ENCODE measurements around the gene GID8. TPM values are rescaled to one million over a fixed set of nuclear protein-coding genes. Genes with fewer than 3 reads are reported as not detected.

GID8 gene
- total RNA-seq, 4 donors from 2014 or later: 23.2 to 34.8 (median 27.9) TPM

DNA sequence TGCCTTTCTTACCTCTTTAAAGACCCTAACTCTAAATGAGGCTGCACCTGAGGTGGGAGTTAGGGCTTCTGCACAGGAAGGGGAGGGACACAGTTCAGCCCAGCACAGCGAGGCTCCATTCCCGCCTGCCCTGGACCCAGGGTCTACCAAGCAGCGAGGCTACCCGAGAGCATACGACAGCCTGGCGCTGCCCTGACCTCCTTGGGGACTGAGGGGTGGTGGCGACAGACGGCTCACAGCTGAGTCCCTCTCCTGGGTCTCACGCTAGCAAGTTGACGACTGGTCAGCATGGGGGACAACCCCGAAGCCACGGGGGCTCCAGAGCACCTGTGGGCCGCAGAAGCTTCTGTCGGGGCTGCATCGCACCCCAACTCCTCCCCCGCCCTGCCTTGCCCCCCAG is 38.9 kb downstream of the GID8 start:
- 81% methylated on average over 5 of the region's 16 CpGs; no CpG with 5 or more reads in 1 of the 2 donors for WGBS, 2 donors (ENCODE audit: low coverage in 1 of 2)
- ATAC-seq: no peak
- Histone ChIP-seq H3K9me3 (no peaks in the 10 kb centered on the region), H3K4me1 (peaks cover 0 to 15% (median 5%) of the 10 kb centered on the region in 3 donors), H3K27me3 (peaks cover 100% of the 10 kb centered on the region), H3K4me3 (no peak overlapping the region), H3K27ac (no peak overlapping the region), H3K36me3 (no peaks in the 10 kb centered on the region)
- TF ChIP-seq POLR2A (IDR thresholded peaks at IDR 0.05): no peak

DNA sequence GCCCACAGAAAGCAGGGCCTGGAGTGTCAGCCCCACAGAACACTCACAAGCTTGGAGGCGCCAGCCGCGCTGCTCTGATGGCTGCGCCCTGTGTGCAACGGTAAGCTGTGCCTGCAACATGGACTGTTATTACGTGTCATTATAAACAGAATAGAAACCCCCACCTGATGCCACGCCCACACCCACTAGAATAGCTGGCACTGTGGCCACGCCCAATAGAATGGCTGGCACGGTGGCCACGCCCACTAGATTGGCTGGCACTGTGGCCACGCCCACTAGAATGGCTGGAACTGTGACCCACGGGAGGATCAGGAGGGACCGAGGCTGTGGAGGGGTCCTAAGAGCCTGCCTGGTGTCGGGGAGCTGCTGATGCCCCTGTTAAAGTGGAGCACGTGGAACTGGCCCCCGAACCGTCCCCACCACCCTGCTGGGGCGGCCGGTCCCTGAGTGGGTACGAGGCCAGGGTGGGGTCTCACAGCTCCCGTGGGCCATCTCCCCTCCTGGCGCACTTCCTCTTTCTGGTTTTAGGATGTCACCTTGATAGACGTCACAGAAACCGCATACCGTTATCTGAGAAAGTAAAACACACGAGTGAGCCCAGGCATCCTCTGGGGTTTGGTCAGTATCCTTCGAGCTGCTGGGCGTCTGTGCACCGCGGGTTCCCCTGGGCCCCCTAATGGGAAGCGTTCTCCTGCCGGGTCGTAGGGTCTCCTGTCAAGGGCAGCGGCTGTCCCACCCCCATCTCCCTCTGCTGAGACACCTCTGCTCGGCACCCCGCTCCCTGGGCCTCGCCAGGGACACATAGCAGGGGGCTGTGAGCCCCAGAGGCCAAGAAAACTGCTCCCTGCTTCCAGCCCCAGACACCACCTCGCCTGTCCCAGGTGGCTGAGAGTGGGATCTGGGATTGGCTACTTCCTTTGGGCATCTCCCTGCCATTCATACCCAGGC is 39.9 kb downstream of the GID8 start:
- Histone ChIP-seq H3K4me1 (peaks cover 0 to 6% (median 0%) of the 10 kb centered on the region in 3 donors), H3K4me3 (no peak overlapping the region), H3K27ac (no peak overlapping the region), H3K9me3 (no peaks in the 10 kb centered on the region), H3K36me3 (no peaks in the 10 kb centered on the region), H3K27me3 (peaks cover 100% of the 10 kb centered on the region)
- 60% methylated on average over 1 to 6 of the region's 38 CpGs for WGBS, 2 donors (ENCODE audit: low coverage in 1 of 2)
- TF ChIP-seq POLR2A (IDR thresholded peaks at IDR 0.05) (no peak), EP300 (IDR thresholded peaks at IDR 0.05) (no peak), POLR2AphosphoS5 (IDR thresholded peaks at IDR 0.05) (no peak)
- TF ChIP-seq, protein P1, sequence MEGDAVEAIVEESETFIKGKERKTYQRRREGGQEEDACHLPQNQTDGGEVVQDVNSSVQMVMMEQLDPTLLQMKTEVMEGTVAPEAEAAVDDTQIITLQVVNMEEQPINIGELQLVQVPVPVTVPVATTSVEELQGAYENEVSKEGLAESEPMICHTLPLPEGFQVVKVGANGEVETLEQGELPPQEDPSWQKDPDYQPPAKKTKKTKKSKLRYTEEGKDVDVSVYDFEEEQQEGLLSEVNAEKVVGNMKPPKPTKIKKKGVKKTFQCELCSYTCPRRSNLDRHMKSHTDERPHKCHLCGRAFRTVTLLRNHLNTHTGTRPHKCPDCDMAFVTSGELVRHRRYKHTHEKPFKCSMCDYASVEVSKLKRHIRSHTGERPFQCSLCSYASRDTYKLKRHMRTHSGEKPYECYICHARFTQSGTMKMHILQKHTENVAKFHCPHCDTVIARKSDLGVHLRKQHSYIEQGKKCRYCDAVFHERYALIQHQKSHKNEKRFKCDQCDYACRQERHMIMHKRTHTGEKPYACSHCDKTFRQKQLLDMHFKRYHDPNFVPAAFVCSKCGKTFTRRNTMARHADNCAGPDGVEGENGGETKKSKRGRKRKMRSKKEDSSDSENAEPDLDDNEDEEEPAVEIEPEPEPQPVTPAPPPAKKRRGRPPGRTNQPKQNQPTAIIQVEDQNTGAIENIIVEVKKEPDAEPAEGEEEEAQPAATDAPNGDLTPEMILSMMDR (IDR thresholded peaks at IDR 0.05): no peak
- no peak for ATAC-seq

DNA sequence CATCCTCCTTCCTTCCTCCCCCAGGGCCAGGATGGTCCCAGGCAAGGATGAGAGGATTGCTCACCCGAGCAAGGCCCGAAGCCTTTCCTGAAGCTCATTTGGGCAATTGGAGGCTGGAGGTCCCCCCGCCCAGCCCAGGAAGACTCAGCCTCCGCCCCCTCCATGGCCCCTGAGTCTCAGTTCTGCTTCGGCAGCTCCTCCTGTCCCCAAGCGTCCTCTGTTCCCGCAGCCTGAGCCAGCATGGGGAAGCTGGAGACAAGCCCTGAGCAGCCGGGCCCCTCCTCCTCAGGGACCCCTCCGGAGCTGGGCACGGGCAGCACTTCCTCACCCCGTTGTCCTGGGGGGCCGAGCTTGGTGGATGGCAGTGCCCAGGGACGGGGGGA is 40.6 kb downstream of the GID8 start:
- Histone ChIP-seq H3K27me3 (peaks cover 100% of the 10 kb centered on the region), H3K27ac (no peak overlapping the region), H3K4me1 (no peaks in the 10 kb centered on the region), H3K9me3 (no peaks in the 10 kb centered on the region), H3K36me3 (no peaks in the 10 kb centered on the region), H3K4me3 (no peak overlapping the region)
- TF ChIP-seq POLR2A (IDR thresholded peaks at IDR 0.05): no peak
- TF ChIP-seq, protein P1 (IDR thresholded peaks at IDR 0.05): no peak
- TF ChIP-seq POLR2AphosphoS5 (IDR thresholded peaks at IDR 0.05): no peak
- no peak for TF ChIP-seq EP300 (IDR thresholded peaks at IDR 0.05)
- no peak for ATAC-seq
- no CpG with 5 or more reads among the region's 13 CpGs for WGBS, 2 donors (ENCODE audit: low coverage in 1 of 2)

DNA sequence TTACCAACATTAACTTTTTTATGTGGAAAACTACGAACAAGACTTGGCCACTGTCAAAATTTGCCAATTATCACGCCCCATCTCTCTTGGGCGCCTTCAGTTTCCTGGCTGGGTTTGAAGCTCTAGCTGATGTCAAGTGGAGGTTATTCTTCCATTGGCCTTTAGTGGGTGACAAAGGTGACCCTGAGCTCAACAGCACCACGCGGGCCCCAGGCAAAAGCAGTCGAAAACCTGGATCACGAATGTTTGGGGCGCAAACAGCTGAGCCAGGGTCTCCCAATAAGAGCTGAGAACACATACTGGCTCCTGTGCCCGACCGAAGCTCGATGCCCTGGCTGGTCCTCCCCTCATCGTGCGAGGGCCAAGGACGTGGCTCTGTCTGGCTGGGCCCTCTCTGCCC is 41.4 kb downstream of the GID8 start:
- no peaks in the 10 kb centered on the region for H3K4me1 ChIP-seq
- no peak for ATAC-seq
- 77 to 83% methylated on average over 4 of the region's 14 CpGs for WGBS, 2 donors (ENCODE audit: low coverage in 1 of 2)

DNA sequence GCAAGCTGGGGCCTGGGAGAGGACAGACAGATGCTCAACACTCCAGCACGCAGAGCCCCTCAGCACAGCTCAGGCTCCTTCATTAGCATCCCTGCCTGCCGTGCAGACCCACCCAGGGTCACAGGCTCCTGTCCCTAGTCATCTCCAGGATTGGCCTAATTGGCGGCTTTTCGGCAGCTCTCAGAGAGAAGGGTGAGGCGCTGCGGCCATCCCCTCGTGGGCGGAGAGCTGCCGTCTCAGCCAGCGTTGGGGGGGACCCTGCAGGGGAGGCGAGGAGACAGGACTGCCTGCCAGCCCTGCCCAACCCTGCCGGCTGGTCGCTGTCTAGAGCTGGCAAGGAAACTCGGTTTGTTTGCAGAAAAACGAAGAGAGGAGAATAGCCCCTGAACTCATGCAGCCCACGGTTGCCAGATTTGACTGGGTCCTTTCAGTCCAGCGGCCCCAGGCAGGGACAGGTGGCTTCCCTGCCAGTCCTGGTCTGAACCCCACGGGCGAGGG is 42.0 kb downstream of the GID8 start:
- WGBS, 2 donors (ENCODE audit: low coverage in 1 of 2): 17 to 33% methylated on average over 1 to 3 of the region's 19 CpGs
- TF ChIP-seq, protein P1 (IDR thresholded peaks at IDR 0.05): no peak
- TF ChIP-seq EP300 (IDR thresholded peaks at IDR 0.05) (no peak), POLR2A (IDR thresholded peaks at IDR 0.05) (no peak), POLR2AphosphoS5 (IDR thresholded peaks at IDR 0.05) (no peak)
- H3K4me3 ChIP-seq: no peak overlapping the region
- H3K36me3 ChIP-seq: no peaks in the 10 kb centered on the region
- ATAC-seq: no peak
- H3K27me3 ChIP-seq: peaks cover 100% of the 10 kb centered on the region
- H3K9me3 ChIP-seq: no peaks in the 10 kb centered on the region
- no peak overlapping the region for H3K27ac ChIP-seq
- H3K4me1 ChIP-seq: no peaks in the 10 kb centered on the region

More for the DNA sequence above, 41.4 kb downstream of the GID8 start:
- Histone ChIP-seq H3K27me3 (peaks cover 100% of the 10 kb centered on the region), H3K36me3 (no peaks in the 10 kb centered on the region), H3K27ac (no peak overlapping the region), H3K4me3 (no peak overlapping the region), H3K9me3 (no peaks in the 10 kb centered on the region)
- TF ChIP-seq, protein P1 (IDR thresholded peaks at IDR 0.05): no peak
- no peak for TF ChIP-seq EP300 (IDR thresholded peaks at IDR 0.05)
- no peak for TF ChIP-seq POLR2AphosphoS5 (IDR thresholded peaks at IDR 0.05)
- no peak for TF ChIP-seq POLR2A (IDR thresholded peaks at IDR 0.05)
